HepG2 (cell line): ENCODE results near the gene MAN2A2. TPM values are rescaled to one million over a fixed set of nuclear protein-coding genes. Genes with fewer than 3 reads are reported as not detected.

Experiments used
- BCL3 ChIP-seq: sonication (generic); formaldehyde crosslinking; IDR thresholded peaks from 2 replicates; pipeline ENCODE4 v1.5.1; 2020; ENCODE audit warnings: mild to moderate bottlenecking, missing genetic modification reagents, moderate library complexity
- FIP1L1 ChIP-seq: fragments of 200-400 bp; formaldehyde crosslinking; IDR thresholded peaks from 2 replicates; pipeline ENCODE4 v1.6.1; 2018; ENCODE audit warnings: low read depth, mild to moderate bottlenecking, low read length, moderate library complexity, borderline replicate concordance; ENCODE audit not compliant: insufficient read depth
- GPBP1L1 ChIP-seq: sonication (generic); formaldehyde crosslinking; IDR thresholded peaks from 2 replicates; pipeline ENCODE4 v1.5.0; 2020; ENCODE audit warnings: mild to moderate bottlenecking, missing genetic modification reagents
- IRF1 ChIP-seq: sonication (generic); formaldehyde crosslinking; IDR thresholded peaks from 2 replicates; pipeline ENCODE4 v1.4.0; 2020; ENCODE audit warnings: low read depth, mild to moderate bottlenecking, missing genetic modification reagents
- MATR3 ChIP-seq: sonication (generic); formaldehyde crosslinking; IDR thresholded peaks from 2 replicates; pipeline ENCODE4 v1.4.0; 2020; ENCODE audit warnings: missing genetic modification reagents
- MTF2 ChIP-seq: sonication (generic); formaldehyde crosslinking; IDR thresholded peaks from 2 replicates; pipeline ENCODE4 v1.5.0; 2020; ENCODE audit warnings: missing genetic modification reagents, borderline replicate concordance
- POLR2A ChIP-seq, 2 experiments: IDR thresholded peaks; 2 replicates each; pipeline ENCODE4 v1.6.1; 2011; ENCODE audit warnings: low read depth in 2 of 2, low read length in 2 of 2, mild to moderate bottlenecking in 1 of 2, moderate library complexity in 1 of 2; ENCODE audit not compliant: insufficient read depth in 1 of 2
- RBAK ChIP-seq: sonication (generic); formaldehyde crosslinking; IDR thresholded peaks from 2 replicates; pipeline ENCODE4 v1.5.1; 2020; ENCODE audit warnings: mild to moderate bottlenecking, missing genetic modification reagents
- SALL1 ChIP-seq: sonication (generic); formaldehyde crosslinking; IDR thresholded peaks from 2 replicates; pipeline ENCODE4 v1.8.0; 2022; ENCODE audit warnings: mild to moderate bottlenecking, missing genetic modification reagents
- ZFP37 ChIP-seq: sonication (generic); formaldehyde crosslinking; IDR thresholded peaks from 2 replicates; pipeline ENCODE4 v1.4.0; 2020; ENCODE audit warnings: missing genetic modification reagents, borderline replicate concordance
- ZNF142 ChIP-seq: sonication (generic); formaldehyde crosslinking; IDR thresholded peaks from 2 replicates; pipeline ENCODE4 v1.4.0; 2020; ENCODE audit warnings: missing genetic modification reagents
- ZNF484 ChIP-seq: sonication (generic); formaldehyde crosslinking; IDR thresholded peaks from 2 replicates; pipeline ENCODE4 v1.5.1; 2020; ENCODE audit warnings: mild to moderate bottlenecking, low read depth, missing genetic modification reagents, borderline replicate concordance
- ZNF564 ChIP-seq: sonication (generic); formaldehyde crosslinking; IDR thresholded peaks from 2 replicates; pipeline ENCODE4 v1.8.1; 2023; ENCODE audit warnings: mild to moderate bottlenecking, missing genetic modification reagents
- ZNF790 ChIP-seq: sonication (generic); formaldehyde crosslinking; IDR thresholded peaks from 2 replicates; pipeline ENCODE4 v1.8.0; 2022; ENCODE audit warnings: missing genetic modification reagents, mild to moderate bottlenecking, borderline replicate concordance
- ZNF879 ChIP-seq: sonication (generic); formaldehyde crosslinking; IDR thresholded peaks from 2 replicates; pipeline ENCODE4 v1.8.1; 2023; ENCODE audit warnings: missing genetic modification reagents
- ZSCAN21 ChIP-seq: sonication (generic); formaldehyde crosslinking; IDR thresholded peaks from 2 replicates; pipeline ENCODE4 v1.8.0; 2022; ENCODE audit warnings: mild to moderate bottlenecking, missing genetic modification reagents, moderate library complexity, borderline replicate concordance
- polyA plus RNA-seq, 8 experiments: library from polyadenylated mRNA; depleted of rRNA in 3 of 8; stranded (reverse) in 7 of 8; unstranded in 1 of 8; fragments of >200 nt; fragmentation: Illumina TruSeq in 4 of 8; extraction: Trizol in 4 of 8; gene quantifications; 2 replicates each; pipeline versions ENCODE4 v1.2.1 to v1.2.3, GENCODE V29; 2011 to 2016; ENCODE audit warnings: low read depth in 4 of 8, missing spikeins in 1 of 8, mixed read lengths in 1 of 8; ENCODE audit not compliant: insufficient read depth in 1 of 8
- total RNA-seq, 5 experiments: library from RNA; depleted of rRNA; stranded (reverse); fragments of >200 nt; fragmentation: Illumina TruSeq; extraction: Trizol; gene quantifications; 2 replicates each; pipeline ENCODE4 v1.2.3, GENCODE V29; 2016; ENCODE audit warnings: low read depth in 1 of 5
- TF ChIP-seq, protein P1 (sequence below): sonication (generic); formaldehyde crosslinking; conservative IDR thresholded peaks from 2 replicates; pipeline ENCODE4 v1.4.0; 2020; ENCODE audit warnings: missing genetic modification reagents

The MAN2A2 gene
- total and polyA plus RNA-seq, 2 of the 13 experiments (the other 11 are each of a cell fraction or from before 2014, with no cell fraction given): 17.5 to 51.5 TPM

DNA sequence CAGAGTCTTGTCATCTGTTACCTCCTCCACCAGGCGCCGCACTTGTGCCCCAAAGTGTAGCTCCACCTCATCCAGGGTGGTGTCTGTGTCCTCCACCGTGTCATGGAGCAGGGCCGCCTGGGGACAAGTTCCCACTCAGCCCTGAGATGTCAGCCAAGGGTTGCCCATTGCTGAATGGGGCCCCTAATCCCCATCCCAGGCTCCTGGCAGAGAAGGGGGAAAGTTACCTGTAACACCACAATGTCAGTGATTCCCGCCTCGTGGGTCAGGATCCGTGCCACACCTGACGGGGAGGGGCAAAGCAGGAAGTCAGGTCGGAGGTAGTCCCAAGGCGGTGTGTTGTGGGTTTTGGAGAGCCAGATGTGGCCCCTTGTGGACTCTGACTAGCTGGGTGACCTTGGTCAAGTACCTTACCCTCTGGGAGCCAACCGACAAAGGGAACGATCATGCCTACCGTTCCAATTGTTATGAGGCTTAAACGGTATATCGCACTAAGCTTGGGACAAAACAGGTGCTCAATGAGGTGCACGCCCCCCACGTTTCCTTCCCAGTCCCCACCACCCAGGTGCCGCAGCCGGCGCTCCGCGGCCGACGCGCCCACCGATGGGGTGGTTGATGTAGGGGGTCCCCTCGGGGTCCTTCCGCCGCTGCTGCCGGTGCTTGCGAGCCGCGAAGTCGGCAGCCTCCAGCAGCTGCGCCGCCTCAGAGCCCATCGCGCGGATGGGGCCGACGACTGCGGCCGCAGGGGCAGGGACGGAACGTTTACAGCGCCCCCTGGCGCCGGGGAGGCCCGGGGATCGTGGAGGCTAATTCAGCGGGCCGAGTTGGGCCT lies 28.9 kb downstream of the MAN2A2 start, which contains the start of gene HDDC3 (continued):
- no peak for TF ChIP-seq ZNF879
- no peak for TF ChIP-seq ZNF564 (CRISPR knock-in tag)
- no peak for TF ChIP-seq GPBP1L1 (CRISPR knock-in tag)
- TF ChIP-seq IRF1: no peak
- TF ChIP-seq ZNF484 (CRISPR knock-in tag): no peak
- peak in 1 of 2 experiments; percentile 74; a peak in 2 of 4 replicates for TF ChIP-seq POLR2A (IDR thresholded peaks at IDR 0.05; ENCODE audit: insufficient read depth in 1 of 2, low read depth in 2 of 2, low read length in 2 of 2)
- TF ChIP-seq RBAK (CRISPR knock-in tag): no peak
- peak; percentile 95; the same call in 1 of the 2 replicates for TF ChIP-seq MTF2
- TF ChIP-seq ZSCAN21: peak; percentile 67; the same call in 1 of the 2 replicates
- TF ChIP-seq ZFP37 (CRISPR knock-in tag): 0 out of 2 replicates have a peak, but pooled peaks have one; percentile 24
- TF ChIP-seq BCL3 (CRISPR knock-in tag): no peak
- peak; percentile 34; the same call in 1 of the 2 replicates for TF ChIP-seq ZNF142 (CRISPR knock-in tag)
- peak; percentile 53; the same call in 1 of the 2 replicates for TF ChIP-seq SALL1 (CRISPR knock-in tag)
- TF ChIP-seq FIP1L1: no peak
- TF ChIP-seq, protein P1, sequence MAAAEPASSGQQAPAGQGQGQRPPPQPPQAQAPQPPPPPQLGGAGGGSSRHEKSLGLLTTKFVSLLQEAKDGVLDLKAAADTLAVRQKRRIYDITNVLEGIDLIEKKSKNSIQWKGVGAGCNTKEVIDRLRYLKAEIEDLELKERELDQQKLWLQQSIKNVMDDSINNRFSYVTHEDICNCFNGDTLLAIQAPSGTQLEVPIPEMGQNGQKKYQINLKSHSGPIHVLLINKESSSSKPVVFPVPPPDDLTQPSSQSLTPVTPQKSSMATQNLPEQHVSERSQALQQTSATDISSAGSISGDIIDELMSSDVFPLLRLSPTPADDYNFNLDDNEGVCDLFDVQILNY (CRISPR knock-in tag): no peak
- peak; percentile 69; the same call in 1 of the 2 replicates for TF ChIP-seq ZNF790 (CRISPR knock-in tag)
- TF ChIP-seq MATR3 (CRISPR knock-in tag): no peak
